Heart left ventricle (tissue), 13 donors: ENCODE results near the gene SYNM.

Source experiments
- POLR2A ChIP-seq, 2 donors: fragments of 450-650 bp; IDR thresholded peaks; one replicate each; pipeline ENCODE4 v1.6.1; 2017; ENCODE audit warnings: antibody characterized with exemption in 2 of 2, mild to moderate bottlenecking in 2 of 2, moderate library complexity in 2 of 2
- TF ChIP-seq, protein P1 (sequence below), 12 donors: fragments of 200-600 bp; sonication (generic) in 4 of 12; IDR thresholded peaks; one replicate each; pipeline versions ENCODE4 v1.5.0 to v1.8.0; 2018 to 2022; ENCODE audit warnings: antibody characterized with exemption in 12 of 12, mild to moderate bottlenecking in 5 of 12
- donor health status: ischemic (EF 13 %, LVEDD 7.1; RV severe dilation, severe dysfunction).
- donor health status: DM: no; HTN: yes; CAD: no.
- donor health status: DM: no; HTN: no; CAD: no.
- donor health status: ischemic (EF 25% LVEDD 6.9; RV normal size, moderate dysfunction).
- donor health status: ischemic (EF 25% LVEDD 5.7; RV mildly dilated, moderate dysfunction).
- donor health status: ischemic (EF 35%, LVEDD 5.7; RV mildly dilated, moderate dysfunction).
- donor health status: nonischemic (EF 11% LVEDD 7.7; RV severe dilation, severe dysfunction).
- donor health status: DM: yes; HTN: yes; CAD: no.
- donor health status: PGD.
- donor health status: ischemic (EF 29% LVEDD 5.4; RV normal size, mild dysfunction).
- donor health status: nonischemic (EF 23%, LVEDD 6.1; RV moderate dilation, normal function).

DNA sequence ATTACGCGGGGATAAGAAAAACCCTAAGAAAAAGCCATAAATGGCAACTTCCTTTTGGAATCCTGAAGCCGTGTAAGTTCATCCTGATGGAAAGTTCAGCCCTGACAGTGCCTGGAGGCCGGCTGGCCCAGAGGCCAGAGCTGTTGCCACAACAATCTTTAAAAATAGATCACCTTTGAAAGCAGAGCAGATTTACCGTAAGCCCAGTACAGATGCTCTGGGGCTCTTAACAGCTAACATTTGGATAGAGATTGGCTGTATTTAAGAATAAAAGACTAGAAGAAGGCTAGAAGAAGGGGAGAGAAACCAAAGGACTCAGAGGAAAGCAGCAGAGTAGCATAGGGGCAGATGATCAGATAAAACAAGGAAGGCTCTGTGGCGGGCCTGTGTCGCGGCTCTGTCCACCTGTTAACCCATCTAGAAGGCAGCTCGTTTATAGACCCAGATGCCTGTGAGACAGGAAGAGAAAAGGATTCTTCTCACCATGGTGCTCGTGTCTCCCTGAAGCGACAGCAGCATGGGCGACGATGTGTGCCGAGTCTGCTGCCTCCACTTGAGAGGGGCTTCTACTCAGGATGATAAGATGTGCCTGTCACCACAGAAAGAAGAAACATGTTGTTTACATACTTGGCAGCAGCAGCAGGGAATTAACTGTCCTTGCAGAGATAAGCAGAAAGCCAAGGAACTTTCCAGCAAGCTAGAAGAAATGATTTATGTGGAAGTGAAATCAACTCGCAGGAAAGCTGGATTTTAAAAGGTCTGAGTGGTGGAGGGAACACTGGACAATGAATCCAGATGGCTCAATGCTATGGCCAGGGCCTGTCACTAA lies 69.9 kb downstream of the SYNM start:
- TF ChIP-seq POLR2A (IDR thresholded peaks at IDR 0.05): no peak
- TF ChIP-seq, protein P1, sequence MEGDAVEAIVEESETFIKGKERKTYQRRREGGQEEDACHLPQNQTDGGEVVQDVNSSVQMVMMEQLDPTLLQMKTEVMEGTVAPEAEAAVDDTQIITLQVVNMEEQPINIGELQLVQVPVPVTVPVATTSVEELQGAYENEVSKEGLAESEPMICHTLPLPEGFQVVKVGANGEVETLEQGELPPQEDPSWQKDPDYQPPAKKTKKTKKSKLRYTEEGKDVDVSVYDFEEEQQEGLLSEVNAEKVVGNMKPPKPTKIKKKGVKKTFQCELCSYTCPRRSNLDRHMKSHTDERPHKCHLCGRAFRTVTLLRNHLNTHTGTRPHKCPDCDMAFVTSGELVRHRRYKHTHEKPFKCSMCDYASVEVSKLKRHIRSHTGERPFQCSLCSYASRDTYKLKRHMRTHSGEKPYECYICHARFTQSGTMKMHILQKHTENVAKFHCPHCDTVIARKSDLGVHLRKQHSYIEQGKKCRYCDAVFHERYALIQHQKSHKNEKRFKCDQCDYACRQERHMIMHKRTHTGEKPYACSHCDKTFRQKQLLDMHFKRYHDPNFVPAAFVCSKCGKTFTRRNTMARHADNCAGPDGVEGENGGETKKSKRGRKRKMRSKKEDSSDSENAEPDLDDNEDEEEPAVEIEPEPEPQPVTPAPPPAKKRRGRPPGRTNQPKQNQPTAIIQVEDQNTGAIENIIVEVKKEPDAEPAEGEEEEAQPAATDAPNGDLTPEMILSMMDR (IDR thresholded peaks at IDR 0.05): no peak
